H1 (cell line): ENCODE measurements around the gene NAV2. TPM values are rescaled to one million over a fixed set of nuclear protein-coding genes. Genes with fewer than 3 reads are reported as not detected.

Source experiments
- CTCF ChIA-PET: fragments of 300-600 bp; sonication (Branson Sonifier 250); formaldehyde crosslinking; loops from one replicate; lab custom pipeline; 2021; ENCODE audit not compliant: partially characterized antibody; lab: Charles Lee
- POLR2A ChIA-PET: fragments of 300-600 bp; sonication (Branson Sonifier 250); formaldehyde crosslinking; loops from one replicate; lab custom pipeline; 2021; ENCODE audit warnings: inconsistent platforms; ENCODE audit not compliant: partially characterized antibody; lab: Charles Lee
- DNase-seq, 2 experiments: peaks; one replicate each; pipeline versions ENCODE4 v3.0.0 to v3.0.0-alpha.2; 2010 to 2022; ENCODE audit warnings: low spot score in 2 of 2, low read depth in 1 of 2, mixed read lengths in 1 of 2
- FAIRE-seq: peaks from 2 replicates; lab custom pipeline; 2011; peaks lifted over from hg19 to GRCh38; lab: Jason Lieb, UNC
- H2AFZ ChIP-seq: 2 replicates; pipeline ENCODE4 v1.8.1; 2012; ENCODE audit warnings: low read length, inconsistent platforms
- H2AK5ac ChIP-seq: 2 replicates; pipeline ENCODE4 v1.6.1; 2013; ENCODE audit warnings: low read depth, low read length
- H2BK120ac ChIP-seq: replicated peaks from 2 replicates; pipeline ENCODE3; 2013; ENCODE audit warnings: low read depth, low read length, inconsistent platforms
- H2BK12ac ChIP-seq: 2 replicates; pipeline ENCODE4 v1.6.1; 2013; ENCODE audit warnings: low read depth, low read length
- H2BK15ac ChIP-seq: 2 replicates; pipeline ENCODE4 v1.6.1; 2013; ENCODE audit warnings: low read length
- H2BK20ac ChIP-seq: 2 replicates; pipeline ENCODE4 v1.6.1; 2013; ENCODE audit warnings: low read length
- H2BK5ac ChIP-seq: 2 replicates; pipeline ENCODE4 v1.6.1; 2013; ENCODE audit warnings: low read depth, low read length
- H3K14ac ChIP-seq: 2 replicates; pipeline ENCODE4 v1.6.1; 2013; ENCODE audit warnings: inconsistent platforms; ENCODE audit not compliant: insufficient read length
- H3K18ac ChIP-seq: 2 replicates; pipeline ENCODE4 v1.6.1; 2013; ENCODE audit warnings: low read length; ENCODE audit errors: extremely low read depth
- H3K23ac ChIP-seq: 2 replicates; pipeline ENCODE4 v1.6.1; 2013; ENCODE audit warnings: inconsistent platforms; ENCODE audit not compliant: insufficient read length
- H3K23me2 ChIP-seq: 2 replicates; pipeline ENCODE4 v1.6.1; 2013; ENCODE audit warnings: low read depth, low read length
- H3K27ac ChIP-seq: 2 replicates; pipeline ENCODE4 v1.6.1; 2011; ENCODE audit warnings: low read depth, low read length, inconsistent platforms
- H3K27me3 ChIP-seq, 4 experiments: replicated peaks in 1 of 4; 1 replicate in 1 of 4; 2 replicates in 3 of 4; pipeline versions ENCODE4 v1.6.1 to v1.8.1; 2011 to 2013; ENCODE audit warnings: low read length in 3 of 4, mild to moderate bottlenecking in 3 of 4, inconsistent platforms in 2 of 4, mixed read lengths in 2 of 4, moderate library complexity in 1 of 4; ENCODE audit not compliant: control insufficient read depth in 3 of 4, insufficient read depth in 3 of 4; ENCODE audit errors: extremely low read depth in 1 of 4
- H3K36me3 ChIP-seq, 4 experiments: 2 replicates each; pipeline versions ENCODE4 v1.6.1 to v1.8.1; 2011 to 2013; ENCODE audit warnings: mild to moderate bottlenecking in 4 of 4, low read length in 3 of 4, moderate library complexity in 2 of 4, control low read depth in 1 of 4, inconsistent platforms in 1 of 4; ENCODE audit not compliant: insufficient read depth in 4 of 4, control insufficient read depth in 2 of 4
- H3K4ac ChIP-seq: replicated peaks from 2 replicates; pipeline ENCODE3; 2013; ENCODE audit warnings: low read length, low read depth, mixed read lengths, inconsistent platforms; ENCODE audit not compliant: insufficient read length
- H3K4me1 ChIP-seq, 4 experiments: replicated peaks in 1 of 4; 1 replicate in 1 of 4; 2 replicates in 3 of 4; pipeline versions ENCODE4 v1.6.1 to v1.8.1; 2011 to 2013; ENCODE audit warnings: low read length in 3 of 4, inconsistent platforms in 2 of 4, mixed read lengths in 1 of 4; ENCODE audit not compliant: insufficient read depth in 4 of 4, control insufficient read depth in 3 of 4
- H3K4me2 ChIP-seq, 2 experiments: 2 replicates each; pipeline versions ENCODE4 v1.6.1 to v1.8.1; 2011 to 2013; ENCODE audit warnings: low read depth in 2 of 2, low read length in 2 of 2, control low read depth in 1 of 2, inconsistent platforms in 1 of 2, mild to moderate bottlenecking in 1 of 2; ENCODE audit not compliant: insufficient read depth in 1 of 2
- H3K4me3 ChIP-seq, 4 experiments: fragments of 200-600, 300-600 bp in 1 of 4; sonication (generic), shearing (Covaris generic), sonication (Bioruptor Twin) in 1 of 4; 2 replicates each; pipeline versions ENCODE4 v1.5.1 to v1.8.1; 2011 to 2016; ENCODE audit warnings: low read length in 4 of 4, low read depth in 3 of 4, control low read depth in 2 of 4, inconsistent platforms in 2 of 4, mild to moderate bottlenecking in 2 of 4, mixed read lengths in 1 of 4, moderate library complexity in 1 of 4; ENCODE audit not compliant: insufficient read depth in 2 of 4; ENCODE audit errors: extremely low read depth in 1 of 4
- H3K56ac ChIP-seq: replicated peaks from 2 replicates; pipeline ENCODE3; 2013; ENCODE audit warnings: low read depth, mild to moderate bottlenecking, mixed read lengths, low read length, inconsistent platforms; ENCODE audit not compliant: insufficient read length
- H3K79me1 ChIP-seq: 2 replicates; pipeline ENCODE4 v1.6.1; 2013; ENCODE audit warnings: low read depth, low read length, control low read depth
- H3K79me2 ChIP-seq, 2 experiments: 2 replicates each; pipeline versions ENCODE4 v1.6.1 to v1.8.1; 2012 to 2013; ENCODE audit warnings: low read length in 2 of 2, mild to moderate bottlenecking in 2 of 2, inconsistent platforms in 1 of 2; ENCODE audit not compliant: insufficient read depth in 2 of 2, control insufficient read depth in 1 of 2
- H3K9ac ChIP-seq, 4 experiments: replicated peaks in 1 of 4; 1 replicate in 1 of 4; 2 replicates in 3 of 4; pipeline versions ENCODE4 v1.6.1 to v1.8.1; 2011 to 2013; ENCODE audit warnings: low read depth in 3 of 4, low read length in 3 of 4, control low read depth in 2 of 4, mild to moderate bottlenecking in 2 of 4, moderate library complexity in 2 of 4, inconsistent platforms in 1 of 4; ENCODE audit errors: extremely low read depth in 1 of 4
- H3K9me3 ChIP-seq, 2 experiments: 2 replicates each; pipeline versions ENCODE4 v1.6.1 to v1.8.1; 2012 to 2013; ENCODE audit warnings: mild to moderate bottlenecking in 2 of 2, moderate library complexity in 2 of 2, control low read depth in 1 of 2, inconsistent platforms in 1 of 2, low read depth in 1 of 2, low read length in 1 of 2, mixed read lengths in 1 of 2; ENCODE audit not compliant: insufficient read depth in 2 of 2
- H4K20me1 ChIP-seq, 2 experiments: replicated peaks in 1 of 2; 2 replicates each; pipeline versions ENCODE3 to v1.8.1; 2011 to 2013; ENCODE audit warnings: inconsistent platforms in 2 of 2, low read length in 2 of 2, mild to moderate bottlenecking in 1 of 2; ENCODE audit not compliant: insufficient read depth in 2 of 2, control insufficient read depth in 1 of 2
- H4K5ac ChIP-seq: 2 replicates; pipeline ENCODE4 v1.6.1; 2013; ENCODE audit warnings: low read length, low read depth, mixed read lengths, inconsistent platforms; ENCODE audit not compliant: insufficient read length
- H4K8ac ChIP-seq: 2 replicates; pipeline ENCODE4 v1.8.0; 2013; ENCODE audit warnings: mild to moderate bottlenecking, moderate library complexity, low read length, inconsistent platforms; ENCODE audit not compliant: insufficient read depth; ENCODE audit errors: extremely low read depth
- H4K91ac ChIP-seq: replicated peaks from 2 replicates; pipeline ENCODE3; 2013; ENCODE audit warnings: low read length, mixed read lengths, inconsistent platforms; ENCODE audit not compliant: insufficient read length
- CBX8 ChIP-seq: fragments of 300-800, 300-1000 bp; sonication (generic); IDR thresholded peaks from 2 replicates; pipeline ENCODE4 v1.7.1; 2016; ENCODE audit warnings: low read depth, low read length, borderline replicate concordance
- KDM4A ChIP-seq: IDR thresholded peaks from one replicate; pipeline ENCODE4 v1.7.1; 2012; ENCODE audit warnings: low read depth, mild to moderate bottlenecking, moderate library complexity, low read length, inconsistent platforms; ENCODE audit not compliant: severe bottlenecking
- WGBS, 2 experiments: shearing (Covaris generic) in 1 of 2; methylation state at CpG; one replicate each; pipeline versions ENCODE4 v1.1.6 to v1.1.7; 2013 to 2015; ENCODE audit warnings: low lambda C conversion rate in 2 of 2, mixed read lengths in 2 of 2, inconsistent platforms in 1 of 2, low coverage in 1 of 2, missing lambda C conversion rate in 1 of 2; ENCODE audit not compliant: insufficient replicate concordance in 2 of 2, insufficient coverage in 1 of 2, insufficient read length in 1 of 2; ENCODE audit errors: extremely low coverage in 1 of 2, missing lambda C conversion rate in 1 of 2; 5-methylcytosine and 5-hydroxymethylcytosine counted together
- polyA plus RNA-seq, 7 experiments: library from polyadenylated mRNA; depleted of rRNA in 3 of 7; stranded (reverse) in 5 of 7; unstranded in 2 of 7; fragments of >200 nt in 5 of 7; fragments of 200-250 nt in 2 of 7; gene quantifications; 1 replicate in 5 of 7; 2 replicates in 1 of 7; 4 replicates in 1 of 7; pipeline versions ENCODE4 v1.2.1 to v1.2.3, GENCODE V29; 2011 to 2013; ENCODE audit warnings: missing spikeins in 2 of 7, mixed read lengths in 2 of 7
- total RNA-seq: library from RNA; stranded (reverse); fragmentation: NEBNext Ultra II Directional; extraction: Animal tissue kit (Norgen Biotek cat#: 25700); gene quantifications from 2 replicates; pipeline ENCODE4 v1.2.1, GENCODE V29; 2021

NAV2 gene
- total and polyA plus RNA-seq, 2 of the 8 experiments (the other 6 are each of a cell fraction or from before 2014, with no cell fraction given): 35.6 to 73.6 TPM

DNA sequence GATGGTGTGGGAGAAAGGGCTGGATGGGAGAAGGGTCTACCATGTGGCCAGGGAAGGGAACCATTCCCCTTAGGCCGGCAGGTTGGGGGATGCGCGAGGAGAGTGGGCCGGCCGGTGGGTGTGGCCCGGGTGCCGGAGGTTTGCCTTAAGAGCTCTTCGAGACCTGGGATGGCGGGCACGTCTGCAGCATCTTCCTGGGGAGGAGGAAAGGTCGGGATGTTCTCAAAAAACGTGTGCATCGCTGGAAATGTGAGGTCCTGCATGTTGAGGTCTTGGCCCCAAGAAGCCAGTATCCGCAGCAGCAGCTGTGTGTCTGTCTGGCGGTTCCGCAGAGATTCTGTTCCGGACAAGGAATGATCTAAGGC, 1.4 kb downstream of the NAV2 start:
- no peaks in the 10 kb centered on the region for H3K79me1 ChIP-seq
- TF ChIP-seq CBX8 (no peak), KDM4A (peak; percentile 67)
- TF ChIP-seq, all 59 proteins: peak for 1
- no peak overlapping the region for H2BK5ac ChIP-seq
- peak overlapping the region; percentile 4 for H3K56ac ChIP-seq
- no peak overlapping the region for H2BK120ac ChIP-seq
- ChIA-PET POLR2A (interaction anchor here (1.0 to 1.8 kb wide), 4 partner anchors 16 to 65 kb away, joined by 3 to 4 read pairs (median 4); no protein-coding TSS in a partner anchor), CTCF (interaction anchor here (0.7 to 4.4 kb wide), 10 partner anchors 8 to 150 kb away, joined by 3 to 27 read pairs (median 6); no protein-coding TSS in a partner anchor)
- H2AFZ ChIP-seq: peak overlapping the region; percentile 47
- peaks cover 0 to 13% (median 10%) of the 10 kb centered on the region in 4 experiments; a peak in 6 of 7 replicates for H3K4me1 ChIP-seq
- no peak overlapping the region for H3K4ac ChIP-seq
- peak overlapping the region; percentile 85 to 96 for H3K4me2 ChIP-seq
- no peak overlapping the region for H3K27ac ChIP-seq
- 4% methylated on average over 17 of the region's 17 CpGs; no CpG with 5 or more reads in 1 of the 2 experiments for WGBS, 2 experiments
- H3K27me3 ChIP-seq: peaks cover 8 to 33% (median 29%) of the 10 kb centered on the region in 4 experiments
- H4K8ac ChIP-seq: no peak overlapping the region
- H3K4me3 ChIP-seq: peak overlapping the region; percentile 48 to 65 (median 54)
- H2BK15ac ChIP-seq: peak overlapping the region; percentile 22; the same call in 1 of the 2 replicates
- H4K20me1 ChIP-seq: no peaks in the 10 kb centered on the region
- H3K14ac ChIP-seq: no peak overlapping the region
- no peak overlapping the region for H4K5ac ChIP-seq
- no peaks in the 10 kb centered on the region for H3K79me2 ChIP-seq
- no peak overlapping the region for H3K9ac ChIP-seq
- peak overlapping the region; percentile 65; the same call in 1 of the 2 replicates for H2BK12ac ChIP-seq
- DNase-seq: peak in 1 of 2 experiments; percentile 67
- no peak overlapping the region for H2BK20ac ChIP-seq
- no peaks in the 10 kb centered on the region for H3K9me3 ChIP-seq
- H4K91ac ChIP-seq: peak overlapping the region; percentile 44
- H3K18ac ChIP-seq: peak overlapping the region; percentile 63; the same call in 1 of the 2 replicates
- H3K23me2 ChIP-seq: peaks cover 16% of the 10 kb centered on the region
- H2AK5ac ChIP-seq: no peak overlapping the region
- no peak for FAIRE-seq
- H3K23ac ChIP-seq: no peak overlapping the region
- H3K36me3 ChIP-seq: no peaks in the 10 kb centered on the region
